ENCODE data around the gene PPARG.
"Not testable (repeated sequence)": the region's sequence is repeated elsewhere in the genome, so short reads cannot be mapped to it uniquely, and the experiment has no call there.

DNA sequence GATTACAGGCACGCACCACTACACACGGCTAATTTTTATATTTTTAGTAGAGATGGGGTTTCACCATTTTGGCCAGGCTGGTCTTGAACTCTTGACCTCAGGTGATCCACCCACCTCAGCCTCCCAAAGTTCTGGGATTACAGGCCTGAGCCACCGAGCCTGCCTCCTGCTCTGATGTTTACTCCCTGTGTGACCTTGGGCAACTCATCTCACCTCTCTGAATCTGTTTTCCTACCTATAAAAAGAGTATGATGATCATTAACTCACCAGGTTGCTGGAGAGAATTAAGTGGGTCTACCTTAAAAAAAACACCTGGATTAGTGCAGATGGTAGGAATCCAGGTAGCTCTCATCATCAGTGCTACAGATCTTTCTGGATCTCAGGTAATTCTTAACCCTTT lies 190.3 kb downstream of the PPARG start:
- TF ChIP-seq POLR2A, CTCF, POLR2AphosphoS5 (IDR thresholded peaks at IDR 0.05): not testable (repeated sequence)

Data from sigmoid colon (tissue), 4 donors.